H9 (cell line): ENCODE results near the gene CALY. TPM values are rescaled to one million over a fixed set of nuclear protein-coding genes. Genes with fewer than 3 reads are reported as not detected.

Source experiments
- DNase-seq: peaks from one replicate; pipeline ENCODE4 v3.0.0-alpha.2; 2017
- H2AFZ ChIP-seq: one replicate; pipeline ENCODE4 v1.6.1; 2013; ENCODE audit warnings: mild to moderate bottlenecking, low read length, control low read depth, moderate library complexity
- H2AK5ac ChIP-seq: 2 replicates; pipeline ENCODE4 v1.6.1; 2013; ENCODE audit warnings: low read length, control low read depth, mixed read lengths; ENCODE audit not compliant: insufficient read length
- H2BK120ac ChIP-seq: one replicate; pipeline ENCODE4 v1.6.1; 2013; ENCODE audit warnings: low read depth, mild to moderate bottlenecking, low read length, control low read depth, inconsistent platforms; ENCODE audit not compliant: poor library complexity, severe bottlenecking
- H2BK12ac ChIP-seq: 2 replicates; pipeline ENCODE4 v1.6.1; 2013; ENCODE audit warnings: low read length, control low read depth, mixed read lengths, low read depth; ENCODE audit not compliant: insufficient read length
- H2BK15ac ChIP-seq: 2 replicates; pipeline ENCODE4 v1.6.1; 2013; ENCODE audit warnings: low read depth, low read length, control low read depth
- H2BK20ac ChIP-seq: one replicate; pipeline ENCODE4 v1.6.1; 2013; ENCODE audit warnings: low read depth, mild to moderate bottlenecking, low read length, control low read depth, inconsistent platforms; ENCODE audit not compliant: poor library complexity, severe bottlenecking
- H2BK5ac ChIP-seq: 2 replicates; pipeline ENCODE4 v1.6.1; 2013; ENCODE audit warnings: low read length, control low read depth, mixed read lengths; ENCODE audit not compliant: insufficient read length
- H3K14ac ChIP-seq: 2 replicates; pipeline ENCODE4 v1.6.1; 2013; ENCODE audit warnings: low read length, control low read depth; ENCODE audit not compliant: insufficient read depth
- H3K18ac ChIP-seq: 2 replicates; pipeline ENCODE4 v1.6.1; 2013; ENCODE audit warnings: low read depth, mild to moderate bottlenecking, mixed read lengths, low read length, control low read depth; ENCODE audit not compliant: insufficient read length
- H3K23ac ChIP-seq: 2 replicates; pipeline ENCODE4 v1.6.1; 2013; ENCODE audit warnings: low read length, control low read depth, mixed read lengths, low read depth; ENCODE audit not compliant: insufficient read length
- H3K23me2 ChIP-seq: 2 replicates; pipeline ENCODE4 v1.6.1; 2013; ENCODE audit warnings: low read depth, mild to moderate bottlenecking, mixed read lengths, low read length, control low read depth; ENCODE audit not compliant: insufficient read length, poor library complexity, severe bottlenecking
- H3K27ac ChIP-seq: 2 replicates; pipeline ENCODE4 v1.5.1; 2013; ENCODE audit warnings: low read length, control low read depth, mixed read lengths, low read depth; ENCODE audit not compliant: insufficient read length
- H3K27me3 ChIP-seq: 2 replicates; pipeline ENCODE4 v1.6.1; 2013; ENCODE audit warnings: low read length, control low read depth, inconsistent platforms; ENCODE audit not compliant: insufficient read depth
- H3K4ac ChIP-seq: 2 replicates; pipeline ENCODE4 v1.6.1; 2013; ENCODE audit warnings: low read depth, mild to moderate bottlenecking, control low read depth, inconsistent platforms, low read length, moderate library complexity
- H3K4me1 ChIP-seq: 2 replicates; pipeline ENCODE4 v1.6.1; 2013; ENCODE audit warnings: low read length, control low read depth, inconsistent platforms; ENCODE audit not compliant: insufficient read depth
- H3K4me2 ChIP-seq: 2 replicates; pipeline ENCODE4 v1.6.1; 2013; ENCODE audit warnings: low read length, control low read depth, mixed read lengths; ENCODE audit not compliant: insufficient read length, insufficient read depth
- H3K56ac ChIP-seq: 2 replicates; pipeline ENCODE4 v1.6.1; 2013; ENCODE audit warnings: low read depth, mild to moderate bottlenecking, mixed read lengths, low read length, control low read depth; ENCODE audit not compliant: insufficient read length
- H3K79me1 ChIP-seq: 2 replicates; pipeline ENCODE4 v1.6.1; 2013; ENCODE audit warnings: low read depth, mild to moderate bottlenecking, moderate library complexity, low read length, control low read depth, inconsistent platforms; ENCODE audit not compliant: insufficient read depth, poor library complexity, severe bottlenecking
- H3K79me2 ChIP-seq: 2 replicates; pipeline ENCODE4 v1.6.1; 2013; ENCODE audit warnings: low read length, control low read depth, inconsistent platforms; ENCODE audit not compliant: insufficient read depth
- H3K9ac ChIP-seq: 2 replicates; pipeline ENCODE4 v1.6.1; 2013; ENCODE audit warnings: low read length, control low read depth, mixed read lengths; ENCODE audit not compliant: insufficient read length; ENCODE audit errors: extremely low read depth
- H3K9me3 ChIP-seq: one replicate; pipeline ENCODE4 v1.6.1; 2013; ENCODE audit warnings: low read depth, low read length, inconsistent platforms; ENCODE audit not compliant: control insufficient read depth
- H3T11ph ChIP-seq: one replicate; pipeline ENCODE4 v1.6.1; 2013; ENCODE audit warnings: mild to moderate bottlenecking, low read length, control low read depth, inconsistent platforms
- H4K20me1 ChIP-seq: one replicate; pipeline ENCODE4 v1.6.1; 2013; ENCODE audit not compliant: control insufficient read depth, insufficient read length, insufficient read depth
- H4K5ac ChIP-seq: 2 replicates; pipeline ENCODE4 v1.6.1; 2013; ENCODE audit warnings: low read depth, mild to moderate bottlenecking, mixed read lengths, low read length, control low read depth; ENCODE audit not compliant: insufficient read length
- H4K8ac ChIP-seq: replicated peaks from 2 replicates; pipeline ENCODE4 v1.6.1; 2013; ENCODE audit warnings: low read length, control low read depth, mixed read lengths, low read depth; ENCODE audit not compliant: insufficient read length
- H4K91ac ChIP-seq: 2 replicates; pipeline ENCODE4 v1.6.1; 2013; ENCODE audit warnings: low read depth, mild to moderate bottlenecking, moderate library complexity, mixed read lengths, low read length, control low read depth; ENCODE audit not compliant: insufficient read length
- H3K27ac Mint-ChIP-seq, 3 experiments: 2 replicates in 2 of 3; 3 replicates in 1 of 3; pipeline ENCODE4 v1.8.0; 2020 to 2021; ENCODE audit warnings: mixed read lengths in 3 of 3, mild to moderate bottlenecking in 1 of 3, moderate library complexity in 1 of 3
- H3K27me3 Mint-ChIP-seq: 2 replicates; pipeline ENCODE4 v1.8.0; 2021; ENCODE audit warnings: low read depth, mild to moderate bottlenecking, moderate library complexity, mixed read lengths
- H3K36me3 Mint-ChIP-seq, 3 experiments: 2 replicates in 2 of 3; 3 replicates in 1 of 3; pipeline ENCODE4 v1.8.0; 2020 to 2021; ENCODE audit warnings: low read depth in 3 of 3, mixed read lengths in 3 of 3; ENCODE audit not compliant: insufficient read depth in 1 of 3
- H3K4me1 Mint-ChIP-seq, 2 experiments: 2 replicates each; pipeline ENCODE4 v1.8.0; 2020; ENCODE audit warnings: mixed read lengths in 2 of 2
- H3K4me3 Mint-ChIP-seq, 2 experiments: 2 replicates in 1 of 2; 3 replicates in 1 of 2; pipeline ENCODE4 v1.8.0; 2020 to 2021; ENCODE audit warnings: mild to moderate bottlenecking in 2 of 2, mixed read lengths in 2 of 2, moderate library complexity in 1 of 2
- H3K9me3 Mint-ChIP-seq, 2 experiments: 2 replicates in 1 of 2; 3 replicates in 1 of 2; pipeline ENCODE4 v1.8.0; 2020; ENCODE audit warnings: mild to moderate bottlenecking in 2 of 2, mixed read lengths in 2 of 2, moderate library complexity in 1 of 2
- WGBS: extraction: QIAGEN DNeasy Blood & Tissue Kit; methylation state at CpG from one replicate; pipeline ENCODE4 v1.1.7; 2013; ENCODE audit warnings: missing lambda C conversion rate, low lambda C conversion rate, mixed read lengths; ENCODE audit not compliant: insufficient read length; ENCODE audit errors: extremely low coverage; 5-methylcytosine and 5-hydroxymethylcytosine counted together
- total RNA-seq: library from RNA; stranded (reverse); gene quantifications from 2 replicates; pipeline ENCODE4 v1.2.1, GENCODE V29; 2021
- TF ChIP-seq, protein P1 (sequence below): fragments of 200-600 bp; sonication (generic); conservative IDR thresholded peaks from 3 replicates; pipeline ENCODE4 v1.8.0; 2021; ENCODE audit warnings: antibody characterized with exemption, mild to moderate bottlenecking

Gene CALY
- total RNA-seq, 1 experiment from 2014 or later: 2.9 TPM

DNA sequence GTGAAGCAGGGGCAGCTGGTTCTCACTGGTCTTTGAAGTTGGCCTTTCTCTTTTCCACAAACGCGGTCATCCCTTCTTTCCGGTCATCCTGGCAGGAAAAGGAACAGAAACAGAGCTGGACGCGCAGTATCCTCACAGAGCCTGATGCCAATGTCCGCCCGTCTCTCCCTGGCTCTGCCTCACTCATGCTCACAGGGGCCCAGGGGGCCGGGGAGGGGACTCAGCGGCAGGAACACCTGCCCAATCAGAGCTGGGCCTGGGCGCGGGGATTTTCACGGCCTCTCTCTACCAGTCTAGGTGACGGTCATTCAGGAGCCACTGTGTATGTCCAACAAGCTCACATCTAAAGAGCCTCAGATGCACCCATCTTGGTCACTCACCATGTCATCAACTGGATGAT lies 26.1 kb upstream of the CALY start:
- H3K9me3 ChIP-seq: no peaks in the 10 kb centered on the region
- no peak overlapping the region for H3K56ac ChIP-seq
- Mint-ChIP-seq H3K27ac (peak overlapping the region in 1 of 3 experiments; percentile 27; a peak in 1 of 7 replicates), H3K9me3 (no peaks in the 10 kb centered on the region), H3K4me3 (no peak overlapping the region), H3K27me3 (peaks cover 24% of the 10 kb centered on the region), H3K36me3 (peaks cover 27 to 51% (median 47%) of the 10 kb centered on the region in 3 experiments; a peak in 6 of 7 replicates), H3K4me1 (peaks cover 0 to 2% of the 10 kb centered on the region in 2 experiments; a peak in 1 of 4 replicates)
- H3K4me1 ChIP-seq: no peaks in the 10 kb centered on the region
- H3K4ac ChIP-seq: no peak overlapping the region
- no peaks in the 10 kb centered on the region; the same call in 1 of the 2 replicates for H3K27me3 ChIP-seq
- H3T11ph ChIP-seq: no peak overlapping the region
- no peaks in the 10 kb centered on the region for H3K79me2 ChIP-seq
- TF ChIP-seq, protein P1, sequence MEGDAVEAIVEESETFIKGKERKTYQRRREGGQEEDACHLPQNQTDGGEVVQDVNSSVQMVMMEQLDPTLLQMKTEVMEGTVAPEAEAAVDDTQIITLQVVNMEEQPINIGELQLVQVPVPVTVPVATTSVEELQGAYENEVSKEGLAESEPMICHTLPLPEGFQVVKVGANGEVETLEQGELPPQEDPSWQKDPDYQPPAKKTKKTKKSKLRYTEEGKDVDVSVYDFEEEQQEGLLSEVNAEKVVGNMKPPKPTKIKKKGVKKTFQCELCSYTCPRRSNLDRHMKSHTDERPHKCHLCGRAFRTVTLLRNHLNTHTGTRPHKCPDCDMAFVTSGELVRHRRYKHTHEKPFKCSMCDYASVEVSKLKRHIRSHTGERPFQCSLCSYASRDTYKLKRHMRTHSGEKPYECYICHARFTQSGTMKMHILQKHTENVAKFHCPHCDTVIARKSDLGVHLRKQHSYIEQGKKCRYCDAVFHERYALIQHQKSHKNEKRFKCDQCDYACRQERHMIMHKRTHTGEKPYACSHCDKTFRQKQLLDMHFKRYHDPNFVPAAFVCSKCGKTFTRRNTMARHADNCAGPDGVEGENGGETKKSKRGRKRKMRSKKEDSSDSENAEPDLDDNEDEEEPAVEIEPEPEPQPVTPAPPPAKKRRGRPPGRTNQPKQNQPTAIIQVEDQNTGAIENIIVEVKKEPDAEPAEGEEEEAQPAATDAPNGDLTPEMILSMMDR: no peak
- DNase-seq: no peak
- no peak overlapping the region for H2BK12ac ChIP-seq
- no peak overlapping the region for H2BK15ac ChIP-seq
- WGBS: no CpG with 5 or more reads among the region's 13 CpGs
- no peak overlapping the region for H3K23ac ChIP-seq
- H2AK5ac ChIP-seq: no peak overlapping the region
- H2BK20ac ChIP-seq: no peak overlapping the region
- H3K4me2 ChIP-seq: no peak overlapping the region
- no peak overlapping the region for H2BK5ac ChIP-seq
- no peak overlapping the region for H2BK120ac ChIP-seq
- H4K5ac ChIP-seq: no peak overlapping the region
- no peak overlapping the region for H4K8ac ChIP-seq
- no peaks in the 10 kb centered on the region for H3K79me1 ChIP-seq
- no peak overlapping the region for H3K18ac ChIP-seq
- no peak overlapping the region for H4K91ac ChIP-seq
- no peaks in the 10 kb centered on the region for H3K23me2 ChIP-seq
- H2AFZ ChIP-seq: no peak overlapping the region
- H4K20me1 ChIP-seq: no peaks in the 10 kb centered on the region
- H3K27ac ChIP-seq: no peak overlapping the region
- H3K9ac ChIP-seq: no peak overlapping the region
- H3K14ac ChIP-seq: no peak overlapping the region
